Measurements from ENCODE around the gene TMBIM4. TPM values are rescaled to one million over a fixed set of nuclear protein-coding genes. Genes with fewer than 3 reads are reported as not detected.
A peak's percentile ranks its signal among the peaks of the same experiment; 100 is the strongest.
"Not testable (repeated sequence)": the region's sequence is repeated elsewhere in the genome, so short reads cannot be mapped to it uniquely, and the experiment has no call there.

TMBIM4 gene
- polyA plus RNA-seq, 6 donors from 2014 or later, result 368 to 703 (median 513) TPM

DNA sequence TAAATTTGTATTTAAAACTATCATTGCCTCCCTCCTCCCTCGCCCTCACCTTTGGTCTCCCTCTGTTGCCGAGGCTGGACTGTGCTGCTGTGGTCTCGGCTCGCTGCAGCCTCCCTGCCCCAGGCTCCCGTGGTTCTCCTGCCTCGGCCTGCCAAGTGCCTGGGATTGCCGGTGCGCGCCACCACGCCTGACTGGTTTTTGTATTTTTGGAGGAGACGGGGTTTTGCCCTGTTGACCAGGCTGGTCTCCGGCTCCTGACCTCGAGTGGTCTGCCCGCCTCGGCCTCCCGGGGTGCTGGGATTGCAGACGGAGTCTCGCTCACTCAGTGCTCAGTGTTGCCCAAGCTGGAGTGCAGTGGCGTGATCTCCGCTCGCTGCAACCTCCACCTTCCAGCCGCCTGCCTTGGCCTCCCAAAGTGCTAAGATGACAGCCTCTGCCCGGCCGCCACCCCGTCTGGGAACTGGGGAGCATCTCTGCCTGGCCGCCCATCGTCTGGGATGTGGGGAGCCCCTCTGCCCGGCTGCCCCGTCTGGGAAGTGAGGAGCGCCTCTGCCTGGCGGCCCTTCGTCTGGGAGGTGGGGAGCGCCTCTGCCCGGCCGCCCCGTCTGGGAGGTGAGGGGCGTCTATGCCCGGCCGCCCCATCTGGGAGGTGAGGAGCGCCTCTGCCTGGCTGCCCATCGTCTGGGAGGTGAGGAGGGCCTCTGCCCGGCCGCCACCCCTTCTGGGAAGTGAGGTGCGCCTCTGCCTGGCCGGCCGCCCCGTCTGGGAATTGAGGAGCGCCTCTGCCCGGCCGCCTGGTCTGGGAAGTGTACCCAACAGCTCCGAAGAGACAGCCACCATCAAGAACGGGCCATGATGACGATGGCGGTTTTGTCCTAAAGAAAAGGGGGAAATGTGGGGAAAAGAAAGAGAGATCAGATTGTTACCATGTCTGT is 4.9 kb upstream of the TMBIM4 start:
- Mint-ChIP-seq H3K27me3 (peaks cover 17 to 30% (median 20%) of the 10 kb centered on the region in 3 donors), H3K4me3 (peak overlapping the region in 1 of 8 donors; percentile 41), H3K27ac (peak overlapping the region in 1 of 6 donors; percentile 78)
- H3K36me3 Mint-ChIP-seq; ATAC-seq (ENCODE audit: low read depth in 2 of 2); H3K4me1 Mint-ChIP-seq; DNase-seq; H3K9me3 Mint-ChIP-seq: not testable (repeated sequence)

DNA sequence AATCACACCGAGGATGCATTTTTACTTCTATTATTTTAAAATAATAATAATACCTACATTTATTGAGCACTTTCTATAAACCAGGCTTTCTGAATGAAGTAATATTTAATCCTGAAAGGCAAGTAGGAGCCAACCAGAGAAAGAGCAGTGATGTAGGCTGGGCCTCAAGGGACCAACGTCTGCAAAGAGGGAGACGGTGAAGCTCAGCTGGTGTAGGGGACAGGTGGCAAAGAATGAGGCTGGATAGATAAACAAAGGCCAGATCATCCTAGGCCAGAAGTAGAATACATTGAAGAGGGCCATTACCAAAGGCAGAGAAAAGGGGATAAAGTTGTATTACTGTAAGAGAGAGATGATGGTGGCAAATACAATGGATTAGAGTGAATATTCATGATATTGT is 810 bp upstream of the TMBIM4 start:
- H3K9me3 Mint-ChIP-seq, result peaks cover 0 to 2% (median 0%) of the 10 kb centered on the region in 7 donors
- peak overlapping the region; percentile 93 to 99 (median 96) for H3K4me3 Mint-ChIP-seq
- DNase-seq (no peak), ATAC-seq (ENCODE audit: low read depth in 2 of 2) (no peak)
- H3K27ac Mint-ChIP-seq, result peak overlapping the region in 5 of 6 donors; percentile 93 to 99 (median 99)
- peaks cover 29 to 42% (median 41%) of the 10 kb centered on the region in 3 donors for H3K4me1 Mint-ChIP-seq
- H3K36me3 Mint-ChIP-seq, result peaks cover 8% of the 10 kb centered on the region in 2 donors
- peaks cover 0 to 7% (median 0%) of the 10 kb centered on the region in 3 donors for H3K27me3 Mint-ChIP-seq

DNA sequence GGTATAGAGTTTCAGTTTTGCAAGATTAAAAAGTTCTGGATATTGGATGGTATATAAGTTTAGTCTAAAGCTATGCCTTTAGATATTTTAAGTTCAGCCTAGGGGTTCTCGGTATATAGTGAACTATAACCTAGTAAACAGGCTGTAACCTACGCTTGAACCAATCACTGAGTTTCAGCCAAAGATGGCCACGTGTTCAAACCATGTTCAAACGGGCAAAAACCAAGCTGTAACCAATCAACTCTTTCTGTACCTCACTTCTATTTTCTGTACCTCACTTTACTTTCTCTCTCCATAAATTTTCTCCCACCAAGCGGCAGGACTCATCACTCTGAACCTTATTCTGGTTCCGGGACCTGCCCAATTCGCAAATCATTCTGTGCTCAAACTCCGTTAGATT is 1.4 kb downstream of the TMBIM4 start:
- ATAC-seq (ENCODE audit: low read depth in 2 of 2) (no peak), DNase-seq (no peak)
- Mint-ChIP-seq H3K27me3 (no peaks in the 10 kb centered on the region), H3K27ac (peak overlapping the region in 4 of 6 donors; percentile 95 to 99 (median 99)), H3K36me3 (peaks cover 8% of the 10 kb centered on the region in 2 donors), H3K4me3 (peak overlapping the region; percentile 81 to 97 (median 95)), H3K9me3 (peaks cover 0 to 10% (median 0%) of the 10 kb centered on the region in 7 donors), H3K4me1 (peaks cover 44 to 62% (median 58%) of the 10 kb centered on the region in 3 donors)

DNA sequence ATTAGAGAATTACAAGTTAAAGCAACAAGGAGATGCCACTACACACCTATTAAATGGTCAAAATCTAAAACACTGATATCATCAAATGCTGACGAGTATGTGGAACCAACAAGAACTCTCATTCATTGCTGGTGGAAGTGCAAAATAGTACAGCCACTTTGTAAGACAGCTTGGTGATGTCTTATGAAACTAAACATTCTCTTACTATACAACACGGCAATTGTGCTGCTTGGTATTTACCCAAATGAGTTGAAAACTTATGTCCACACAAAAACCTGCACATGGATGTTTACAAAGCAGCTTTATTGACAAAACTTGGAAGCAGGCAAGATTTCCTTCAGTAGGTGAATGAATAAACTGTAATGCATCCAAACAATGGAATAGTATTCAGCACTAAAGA is 3.2 kb downstream of the TMBIM4 start:
- ATAC-seq (ENCODE audit: low read depth in 2 of 2) (no peak), DNase-seq (no peak)
- peaks cover 8% of the 10 kb centered on the region in 2 donors for H3K36me3 Mint-ChIP-seq
- H3K4me3 Mint-ChIP-seq, result peak overlapping the region in 5 of 8 donors; percentile 18 to 97 (median 55)
- H3K27me3 Mint-ChIP-seq, result no peaks in the 10 kb centered on the region
- peaks cover 0 to 10% (median 0%) of the 10 kb centered on the region in 7 donors for H3K9me3 Mint-ChIP-seq
- H3K27ac Mint-ChIP-seq, result peak overlapping the region in 3 of 6 donors; percentile 79 to 99 (median 90)
- peaks cover 58 to 79% (median 74%) of the 10 kb centered on the region in 3 donors for H3K4me1 Mint-ChIP-seq

DNA sequence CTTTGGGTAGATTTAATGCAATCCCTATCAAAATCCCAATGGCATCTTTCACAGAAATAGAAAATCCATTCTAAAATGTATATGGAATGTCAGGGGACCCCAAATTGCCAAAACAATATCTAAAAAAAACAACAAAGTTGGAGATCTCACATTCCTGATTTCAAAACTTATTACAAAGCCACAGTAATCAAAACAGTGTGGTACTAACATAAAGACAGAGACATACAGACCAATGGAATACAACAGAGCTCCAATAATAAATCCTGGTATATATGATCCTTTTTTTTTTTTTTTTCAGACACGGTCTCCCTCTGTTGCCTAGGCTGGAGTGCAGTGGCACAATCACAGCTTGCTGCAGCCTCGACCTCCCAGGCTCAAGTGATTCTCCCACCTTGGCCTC is 4.7 kb downstream of the TMBIM4 start:
- peak overlapping the region in 2 of 8 donors; percentile 7 to 16 for H3K4me3 Mint-ChIP-seq

DNA sequence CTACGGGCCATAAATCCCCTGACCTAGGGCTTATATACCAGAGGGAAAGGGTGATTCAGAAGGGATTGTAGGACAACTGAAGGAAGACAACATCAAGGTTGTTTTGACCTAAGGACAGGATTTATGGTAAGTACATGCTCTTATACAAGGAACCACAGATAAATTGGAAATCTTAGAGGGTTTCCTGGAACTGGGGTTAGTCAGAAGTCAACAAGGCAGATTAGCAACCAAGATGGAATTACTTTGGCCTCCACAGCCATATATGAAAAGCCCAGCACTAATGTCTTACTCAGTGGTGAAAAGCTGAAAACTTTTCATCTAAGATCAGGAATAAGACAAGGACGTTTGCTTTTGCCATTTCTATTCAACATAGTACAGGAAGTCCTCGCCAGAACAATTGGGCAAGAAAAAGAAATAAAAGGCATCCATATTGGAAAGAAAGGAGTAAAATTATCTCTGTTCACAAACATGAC is 5.4 kb downstream of the TMBIM4 start:
- H3K9me3 Mint-ChIP-seq, result peaks cover 0 to 10% (median 0%) of the 10 kb centered on the region in 7 donors
- peaks cover 15% of the 10 kb centered on the region in 2 donors for H3K36me3 Mint-ChIP-seq
- peaks cover 58 to 83% (median 81%) of the 10 kb centered on the region in 3 donors for H3K4me1 Mint-ChIP-seq
- ATAC-seq (ENCODE audit: low read depth in 2 of 2) (no peak), DNase-seq (no peak)
- H3K4me3 Mint-ChIP-seq, result peak overlapping the region in 5 of 8 donors; percentile 9 to 61 (median 17)
- no peaks in the 10 kb centered on the region for H3K27me3 Mint-ChIP-seq
- H3K27ac Mint-ChIP-seq, result peak overlapping the region in 2 of 6 donors; percentile 57 to 73

More for the DNA sequence above, 4.7 kb downstream of the TMBIM4 start:
- H3K36me3 Mint-ChIP-seq, result peaks cover 8% of the 10 kb centered on the region in 2 donors
- H3K27me3 Mint-ChIP-seq, result no peaks in the 10 kb centered on the region
- no peak for DNase-seq
- H3K4me1 Mint-ChIP-seq, result peaks cover 52 to 81% (median 78%) of the 10 kb centered on the region in 3 donors
- H3K27ac Mint-ChIP-seq, result peak overlapping the region in 3 of 6 donors; percentile 15 to 56 (median 16)
- H3K9me3 Mint-ChIP-seq, result peaks cover 0 to 10% (median 0%) of the 10 kb centered on the region in 7 donors
- ATAC-seq (ENCODE audit: low read depth in 2 of 2), result no peak

DNA sequence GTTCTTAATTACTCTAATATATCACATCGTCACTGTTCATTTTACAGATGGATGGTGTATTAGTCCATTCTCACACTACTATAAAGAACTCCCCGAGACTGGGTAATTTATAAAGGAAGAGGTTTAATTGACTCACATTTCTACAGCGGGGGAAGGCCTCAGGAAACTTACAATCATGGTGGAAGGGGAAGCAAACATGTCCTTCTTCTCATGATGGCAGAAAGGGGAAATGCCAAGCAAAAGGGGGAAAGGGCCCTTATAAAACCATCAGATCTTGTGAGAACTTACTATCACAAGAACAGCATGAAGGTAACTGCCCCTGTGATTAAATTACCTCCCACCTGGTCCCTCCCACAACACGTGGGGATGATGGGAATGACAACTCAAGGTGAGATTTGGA is 6.5 kb downstream of the TMBIM4 start:
- H3K4me3 Mint-ChIP-seq, result peak overlapping the region in 3 of 8 donors; percentile 6 to 20 (median 18)
- peaks cover 0 to 10% (median 0%) of the 10 kb centered on the region in 7 donors for H3K9me3 Mint-ChIP-seq
- DNase-seq (no peak), ATAC-seq (ENCODE audit: low read depth in 2 of 2) (no peak)
- H3K27ac Mint-ChIP-seq, result peak overlapping the region in 4 of 6 donors; percentile 9 to 89 (median 45)
- H3K36me3 Mint-ChIP-seq, result peaks cover 13 to 18% of the 10 kb centered on the region in 2 donors
- H3K27me3 Mint-ChIP-seq, result no peaks in the 10 kb centered on the region
- peaks cover 56 to 83% (median 79%) of the 10 kb centered on the region in 3 donors for H3K4me1 Mint-ChIP-seq

DNA sequence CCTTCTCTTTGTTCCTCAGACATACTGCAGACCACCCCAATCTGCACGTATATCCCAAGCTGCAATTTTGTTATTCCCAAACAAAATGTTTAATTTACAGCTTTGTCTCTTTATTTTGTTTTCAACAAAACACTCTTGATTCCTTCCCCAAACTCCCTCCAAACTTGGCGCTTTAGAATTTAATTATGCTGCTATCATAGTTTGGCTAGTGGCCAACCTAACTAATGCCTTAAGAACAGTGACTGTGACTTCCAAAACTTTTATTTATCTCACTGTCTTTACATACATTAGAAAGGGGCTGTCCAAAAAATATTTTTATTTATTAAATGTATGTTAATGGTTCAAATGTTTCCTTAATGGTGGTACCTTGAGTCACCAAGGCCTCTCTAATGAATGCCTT is 7.1 kb downstream of the TMBIM4 start:
- Mint-ChIP-seq H3K27me3 (no peaks in the 10 kb centered on the region), H3K27ac (peak overlapping the region in 4 of 6 donors; percentile 1 to 89 (median 32)), H3K9me3 (peaks cover 0 to 10% (median 0%) of the 10 kb centered on the region in 7 donors), H3K36me3 (peaks cover 12 to 18% of the 10 kb centered on the region in 2 donors), H3K4me1 (peaks cover 53 to 82% (median 78%) of the 10 kb centered on the region in 3 donors), H3K4me3 (peak overlapping the region in 2 of 8 donors; percentile 6 to 20)
- DNase-seq, result no peak
- no peak for ATAC-seq (ENCODE audit: low read depth in 2 of 2)

DNA sequence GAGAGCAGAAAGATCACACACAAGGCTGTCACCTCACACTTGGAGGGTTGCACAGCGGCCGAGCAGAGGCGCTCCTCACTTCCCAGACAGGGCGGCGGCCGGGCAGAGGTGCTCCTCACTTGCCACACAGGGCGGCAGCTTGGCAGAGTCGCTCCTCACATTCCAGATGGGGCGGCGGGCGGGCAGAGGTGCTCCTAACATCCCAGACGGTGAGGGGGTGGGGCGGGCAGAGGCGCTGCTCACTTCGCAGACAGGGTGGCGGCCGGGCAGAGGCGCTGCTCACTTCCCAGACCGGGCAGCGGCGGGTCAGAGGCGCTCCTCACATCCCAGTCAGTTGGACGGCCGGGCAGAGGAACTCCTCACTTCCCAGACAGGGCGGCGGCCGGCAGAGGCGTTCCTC is 9.1 kb downstream of the TMBIM4 start:
- peaks cover 14 to 19% of the 10 kb centered on the region in 2 donors for H3K36me3 Mint-ChIP-seq
- peaks cover 0 to 9% (median 0%) of the 10 kb centered on the region in 7 donors for H3K9me3 Mint-ChIP-seq
- H3K4me1 Mint-ChIP-seq, result peaks cover 59 to 80% (median 78%) of the 10 kb centered on the region in 3 donors
- H3K27me3 Mint-ChIP-seq, result no peaks in the 10 kb centered on the region
- peak overlapping the region in 1 of 8 donors; percentile 12 for H3K4me3 Mint-ChIP-seq
- H3K27ac Mint-ChIP-seq, result peak overlapping the region in 1 of 6 donors; percentile 50
- DNase-seq, result no peak
- no peak for ATAC-seq (ENCODE audit: low read depth in 2 of 2)

DNA sequence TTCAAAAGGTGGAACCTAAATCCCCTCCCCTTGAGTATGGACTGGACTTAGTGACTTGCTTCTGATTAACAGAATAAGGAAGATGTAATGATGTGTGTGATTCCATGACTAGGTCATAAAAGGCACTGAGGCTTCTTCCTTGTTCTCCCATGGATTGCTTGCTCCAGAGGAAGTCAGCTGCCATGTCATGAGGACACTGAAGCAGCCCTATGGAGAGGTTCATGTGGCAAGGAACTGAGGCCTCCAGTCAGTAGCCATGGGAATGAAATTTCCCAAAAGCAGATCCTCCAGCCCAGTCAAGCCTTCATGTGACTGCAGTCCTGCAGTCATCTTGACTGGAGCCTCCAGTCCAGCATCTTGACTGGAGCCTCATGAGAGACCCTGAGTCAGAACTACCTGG is 10.7 kb downstream of the TMBIM4 start:
- Mint-ChIP-seq H3K4me1 (peaks cover 51 to 77% (median 72%) of the 10 kb centered on the region in 3 donors), H3K27ac (peak overlapping the region in 2 of 6 donors; percentile 7 to 53), H3K36me3 (peaks cover 14 to 19% of the 10 kb centered on the region in 2 donors), H3K4me3 (no peak overlapping the region), H3K27me3 (no peaks in the 10 kb centered on the region), H3K9me3 (no peaks in the 10 kb centered on the region)
- no peak for DNase-seq
- no peak for ATAC-seq (ENCODE audit: low read depth in 2 of 2)

DNA sequence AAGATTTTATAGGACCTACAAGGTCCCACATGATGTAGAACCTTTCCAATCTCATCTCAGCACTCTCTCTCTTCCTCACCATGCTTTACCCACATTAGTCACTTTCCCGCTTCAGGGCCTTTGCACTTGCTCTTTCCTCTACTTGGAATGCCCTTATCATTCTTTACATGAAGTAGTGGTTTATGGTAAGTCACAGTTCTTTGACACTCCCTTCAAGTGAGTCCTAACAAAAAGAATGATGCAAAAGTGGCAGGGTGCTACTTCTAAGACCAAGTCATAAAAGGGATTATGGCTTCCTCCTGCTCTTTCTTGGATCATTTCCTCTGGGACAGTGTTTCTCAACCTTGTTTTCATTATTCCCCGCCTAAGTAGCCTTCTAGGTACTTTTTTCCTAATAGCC is 13.1 kb downstream of the TMBIM4 start:
- peaks cover 14 to 19% of the 10 kb centered on the region in 2 donors for H3K36me3 Mint-ChIP-seq
- no peak for DNase-seq
- no peaks in the 10 kb centered on the region for H3K9me3 Mint-ChIP-seq
- H3K27ac Mint-ChIP-seq, result peak overlapping the region in 3 of 6 donors; percentile 13 to 33 (median 14)
- no peaks in the 10 kb centered on the region for H3K27me3 Mint-ChIP-seq
- no peak overlapping the region for H3K4me3 Mint-ChIP-seq
- peaks cover 32 to 57% (median 54%) of the 10 kb centered on the region in 3 donors for H3K4me1 Mint-ChIP-seq
- ATAC-seq (ENCODE audit: low read depth in 2 of 2), result no peak

DNA sequence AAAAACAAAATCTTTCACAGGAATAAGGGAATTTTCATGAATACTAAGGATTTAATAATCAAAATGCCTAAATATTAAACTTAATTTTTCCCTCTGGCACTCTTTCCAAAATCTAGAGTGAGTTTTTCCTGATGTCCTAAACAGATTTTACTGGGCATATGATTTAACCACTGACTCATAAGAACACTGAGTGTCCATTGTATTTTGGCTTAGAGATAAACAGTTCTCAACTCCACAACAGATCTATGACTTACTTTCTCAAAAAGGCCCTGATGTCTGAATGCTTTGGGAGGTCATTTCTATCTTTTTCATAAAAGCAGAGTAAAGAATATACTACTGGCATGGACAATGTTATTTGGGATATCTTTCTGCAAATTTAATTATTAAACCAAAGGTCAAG is 15.0 kb downstream of the TMBIM4 start:
- no peak for ATAC-seq (ENCODE audit: low read depth in 2 of 2)
- Mint-ChIP-seq H3K27me3 (no peaks in the 10 kb centered on the region), H3K36me3 (peaks cover 10 to 15% of the 10 kb centered on the region in 2 donors), H3K4me1 (peaks cover 31 to 61% (median 53%) of the 10 kb centered on the region in 3 donors), H3K27ac (peak overlapping the region in 2 of 6 donors; percentile 53 to 56), H3K4me3 (no peak overlapping the region), H3K9me3 (no peaks in the 10 kb centered on the region)
- DNase-seq, result no peak

DNA sequence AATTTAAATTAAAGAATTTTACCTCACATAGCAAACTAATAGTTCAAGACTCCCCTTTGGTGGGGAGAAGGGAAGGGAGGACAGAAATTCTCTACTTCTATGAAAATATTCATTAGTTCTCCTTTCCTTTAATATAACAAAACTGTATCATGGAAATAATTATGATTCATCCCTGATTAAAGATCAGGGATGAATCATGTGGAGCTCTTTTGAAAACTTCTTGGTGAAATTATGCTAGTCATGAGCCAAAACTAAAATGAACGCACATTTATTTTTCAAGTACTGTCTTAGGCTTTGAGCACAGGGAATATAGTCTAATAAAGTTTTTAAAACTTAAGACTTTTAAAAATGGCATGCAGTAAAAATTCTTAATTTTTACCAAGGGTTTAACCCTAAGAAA is 17.1 kb downstream of the TMBIM4 start:
- H3K4me3 Mint-ChIP-seq, result no peak overlapping the region
- H3K36me3 Mint-ChIP-seq, result peaks cover 9 to 17% of the 10 kb centered on the region in 2 donors
- H3K27me3 Mint-ChIP-seq, result no peaks in the 10 kb centered on the region
- H3K4me1 Mint-ChIP-seq, result peaks cover 19 to 43% (median 38%) of the 10 kb centered on the region in 3 donors
- no peaks in the 10 kb centered on the region for H3K9me3 Mint-ChIP-seq
- ATAC-seq (ENCODE audit: low read depth in 2 of 2) (no peak), DNase-seq (no peak)
- no peak overlapping the region for H3K27ac Mint-ChIP-seq
